Muscle of leg (tissue), 11 donors: ENCODE data around the gene PPP1R13B. TPM values are rescaled to one million over a fixed set of nuclear protein-coding genes. Genes with fewer than 3 reads are reported as not detected.
A peak's percentile ranks its signal among the peaks of the same experiment; 100 is the strongest.

Experiments
- DNase-seq: peaks from one replicate; pipeline ENCODE4 v3.0.0; 2013
- H3K27ac ChIP-seq: one replicate; pipeline ENCODE4 v1.5.1; 2013; ENCODE audit warnings: mild to moderate bottlenecking, low read length, control low read depth
- H3K27me3 ChIP-seq: one replicate; pipeline ENCODE4 v1.6.1; 2013; ENCODE audit warnings: low read length; ENCODE audit not compliant: control insufficient read depth, insufficient read depth
- H3K36me3 ChIP-seq: one replicate; pipeline ENCODE4 v1.6.1; 2013; ENCODE audit warnings: low read length; ENCODE audit not compliant: control insufficient read depth, insufficient read depth
- H3K4me1 ChIP-seq: one replicate; pipeline ENCODE4 v1.6.1; 2013; ENCODE audit warnings: low read length; ENCODE audit not compliant: control insufficient read depth, insufficient read depth
- H3K4me3 ChIP-seq: one replicate; pipeline ENCODE4 v1.5.1; 2013; ENCODE audit warnings: low read length, control low read depth
- H3K9me3 ChIP-seq: replicated peaks from 2 replicates; pipeline ENCODE4 v1.6.1; 2013; ENCODE audit warnings: low read depth, low read length; ENCODE audit not compliant: control insufficient read depth
- WGBS: methylation state at CpG from one replicate; pipeline ENCODE4 v1.1.5; 2013; ENCODE audit warnings: missing lambda C conversion rate; ENCODE audit not compliant: insufficient coverage; 5-methylcytosine and 5-hydroxymethylcytosine counted together
- polyA plus RNA-seq, 8 donors: library from polyadenylated mRNA; unstranded; fragments of 120-200 nt; gene quantifications; one replicate each; pipeline versions ENCODE4 v1.2.1 to v1.2.3, GENCODE V29; 2013; ENCODE audit warnings: inconsistent platforms in 1 of 8, low replicate concordance in 1 of 8; ENCODE audit not compliant: insufficient read length in 8 of 8, insufficient read depth in 1 of 8
- total RNA-seq: library from RNA; stranded (reverse); fragments of 120-200 nt; gene quantifications from one replicate; pipeline ENCODE4 v1.2.4, GENCODE V29; 2013

PPP1R13B gene
- total and polyA plus RNA-seq, 9 donors = 6.2 to 13.6 (median 9.1) TPM

- peaks cover 18% of the 10 kb centered on the region for H3K4me1 ChIP-seq
- H3K27ac ChIP-seq = no peak overlapping the region
- no peaks in the 10 kb centered on the region for H3K9me3 ChIP-seq
- no peak overlapping the region for H3K4me3 ChIP-seq
- no peak for DNase-seq
- H3K36me3 ChIP-seq = peaks cover 76% of the 10 kb centered on the region
- WGBS = 90% methylated on average over 32 of the region's 41 CpGs
- no peaks in the 10 kb centered on the region for H3K27me3 ChIP-seq
These were observed 140.6 kb downstream of the PPP1R13B start for GRCh38 chr14:103706551-103707328.

GRCh38 chr14:103705504-103706284, 141.7 kb downstream of the PPP1R13B start:
- no peak overlapping the region for H3K27ac ChIP-seq
- H3K27me3 ChIP-seq = no peaks in the 10 kb centered on the region
- H3K4me1 ChIP-seq = peaks cover 19% of the 10 kb centered on the region
- peaks cover 85% of the 10 kb centered on the region for H3K36me3 ChIP-seq
- no peak overlapping the region for H3K4me3 ChIP-seq
- DNase-seq = no peak
- 67% methylated on average over 21 of the region's 28 CpGs for WGBS
- H3K9me3 ChIP-seq = no peaks in the 10 kb centered on the region

GRCh38 chr14:103705118-103705503, 142.3 kb downstream of the PPP1R13B start:
- Histone ChIP-seq H3K4me3 (no peak overlapping the region), H3K4me1 (peaks cover 25% of the 10 kb centered on the region), H3K27ac (peak overlapping the region; percentile 55), H3K36me3 (peaks cover 90% of the 10 kb centered on the region), H3K27me3 (no peaks in the 10 kb centered on the region), H3K9me3 (no peaks in the 10 kb centered on the region)
- DNase-seq = no peak
- 45% methylated on average over 9 of the region's 15 CpGs for WGBS

- Histone ChIP-seq H3K4me3 (no peak overlapping the region), H3K9me3 (no peaks in the 10 kb centered on the region), H3K36me3 (peaks cover 92% of the 10 kb centered on the region), H3K4me1 (peaks cover 29% of the 10 kb centered on the region), H3K27me3 (no peaks in the 10 kb centered on the region), H3K27ac (peak overlapping the region; percentile 55)
- no peak for DNase-seq
- 79% methylated on average over 12 of the region's 13 CpGs for WGBS
These were observed 142.7 kb downstream of the PPP1R13B start for GRCh38 chr14:103704708-103705107.

DNA sequence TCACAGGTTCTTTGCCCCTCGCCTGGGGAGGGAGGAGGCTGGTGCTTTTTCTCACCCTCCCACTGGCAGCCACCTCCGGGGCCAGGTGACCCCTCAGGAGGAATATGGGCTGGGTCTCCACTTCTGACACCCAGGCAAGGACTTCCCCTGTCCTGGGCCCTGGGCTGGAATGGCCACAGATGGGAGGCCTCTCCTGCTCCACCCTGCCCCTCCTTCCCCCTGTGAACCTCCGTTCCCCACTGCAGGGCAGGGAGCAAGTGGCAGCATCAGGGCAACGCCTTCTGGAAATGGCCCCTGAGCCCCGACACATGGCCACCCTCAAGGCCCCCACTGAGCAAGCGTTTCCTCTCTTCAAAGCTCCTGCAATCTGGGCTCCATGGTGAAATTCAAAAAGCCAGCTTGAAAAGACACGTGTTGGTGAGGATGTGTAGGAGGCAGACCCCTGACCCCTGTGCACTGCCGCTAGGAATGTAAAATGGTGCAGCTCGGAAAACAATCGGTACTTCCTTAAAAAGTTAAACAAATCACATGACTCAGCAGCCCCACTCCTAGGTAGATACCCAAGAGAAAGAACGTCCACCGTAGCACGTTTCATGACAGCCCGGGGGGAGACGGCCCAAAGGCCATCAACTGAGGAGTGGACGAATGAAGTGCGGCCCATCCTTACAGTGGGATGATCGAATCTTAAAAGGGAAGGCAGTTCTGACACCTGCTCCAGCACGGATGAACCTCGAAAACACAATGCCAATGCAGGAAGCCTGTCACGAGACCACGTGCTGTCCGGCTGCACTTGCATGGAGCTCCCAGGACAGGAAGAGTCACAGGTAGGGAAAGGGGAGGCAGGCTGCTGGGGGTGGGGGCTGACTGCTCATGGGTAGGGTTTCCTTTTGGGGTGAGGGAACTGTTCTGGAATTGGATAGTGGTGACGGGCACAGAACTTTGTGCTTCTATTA, 143.7 kb downstream of the PPP1R13B start:
- Histone ChIP-seq H3K27ac (peak overlapping the region; percentile 25), H3K9me3 (no peaks in the 10 kb centered on the region), H3K36me3 (peaks cover 94% of the 10 kb centered on the region), H3K4me3 (no peak overlapping the region), H3K4me1 (peaks cover 37% of the 10 kb centered on the region), H3K27me3 (no peaks in the 10 kb centered on the region)
- WGBS = 74% methylated on average over 18 of the region's 24 CpGs
- no peak for DNase-seq

GRCh38 chr14:103702497-103703432, 144.6 kb downstream of the PPP1R13B start:
- Histone ChIP-seq H3K9me3 (no peaks in the 10 kb centered on the region), H3K4me1 (peaks cover 47% of the 10 kb centered on the region), H3K4me3 (no peak overlapping the region), H3K27me3 (no peaks in the 10 kb centered on the region), H3K36me3 (peaks cover 92% of the 10 kb centered on the region), H3K27ac (no peak overlapping the region)
- no peak for DNase-seq
- WGBS = 61% methylated on average over 25 of the region's 29 CpGs

- H3K27ac ChIP-seq = no peak overlapping the region
- no peaks in the 10 kb centered on the region for H3K9me3 ChIP-seq
- H3K27me3 ChIP-seq = no peaks in the 10 kb centered on the region
- H3K36me3 ChIP-seq = peaks cover 86% of the 10 kb centered on the region
- WGBS = 71% methylated on average over 5 of the region's 5 CpGs
- no peak overlapping the region for H3K4me3 ChIP-seq
- H3K4me1 ChIP-seq = peaks cover 53% of the 10 kb centered on the region
- no peak for DNase-seq
These were observed 145.3 kb downstream of the PPP1R13B start for GRCh38 chr14:103702095-103702494.

DNA sequence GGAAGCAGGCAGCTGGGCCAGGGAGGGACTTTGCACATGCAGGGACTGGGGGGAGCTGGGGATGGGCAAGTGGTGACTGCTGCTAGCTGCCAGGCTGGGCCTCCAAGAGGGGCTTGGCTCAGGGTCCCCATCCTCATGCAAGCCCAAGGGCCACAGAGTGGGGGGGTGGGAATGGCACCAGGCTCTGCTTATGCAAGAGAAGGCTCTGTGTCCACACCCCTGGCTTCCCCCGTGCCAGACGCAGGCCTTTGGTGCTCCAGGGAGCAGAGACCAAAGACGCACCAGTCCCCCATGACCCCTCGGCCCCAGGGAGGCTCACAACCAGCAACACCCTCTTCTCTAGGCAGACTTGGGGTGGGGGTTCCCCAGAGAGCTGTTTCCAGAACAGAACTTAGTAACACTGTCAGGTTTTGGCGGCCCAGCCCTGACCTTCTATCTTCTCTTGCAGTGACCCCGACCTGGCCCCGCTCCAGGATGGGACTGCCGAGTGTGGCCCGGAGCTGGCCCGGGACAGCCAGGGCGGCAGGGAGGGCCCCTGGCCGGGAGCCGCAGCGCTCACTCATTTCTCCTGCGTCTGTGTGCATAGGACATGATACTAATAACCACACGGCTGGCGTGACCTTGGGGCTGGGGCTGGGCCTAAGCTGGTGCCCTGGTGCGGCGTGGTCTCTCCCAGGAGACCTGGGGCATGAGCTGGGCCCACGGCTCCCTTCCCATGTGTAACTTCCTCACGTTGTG, 146.5 kb downstream of the PPP1R13B start:
- no peak overlapping the region for H3K4me3 ChIP-seq
- H3K27ac ChIP-seq = peak overlapping the region; percentile 62
- peaks cover 65% of the 10 kb centered on the region for H3K4me1 ChIP-seq
- DNase-seq = no peak
- peaks cover 75% of the 10 kb centered on the region for H3K36me3 ChIP-seq
- no peaks in the 10 kb centered on the region for H3K9me3 ChIP-seq
- WGBS = 78% methylated on average over 14 of the region's 21 CpGs
- H3K27me3 ChIP-seq = no peaks in the 10 kb centered on the region
